HepG2 (cell line): ENCODE measurements around the gene TRANK1. TPM values are rescaled to one million over a fixed set of nuclear protein-coding genes. Genes with fewer than 3 reads are reported as not detected.

Source experiments
- ATAC-seq: fragments of 200-7000 bp; cut with Tn5 transposase; 3 replicates; pipeline ENCODE4 v1.9.1; 2020; ENCODE audit warnings: mild to moderate bottlenecking, moderate library complexity
- BruUV-seq: library from RNA; stranded (reverse); fragments of 400-500 nt; replicated peaks from 2 replicates; lab custom pipeline; 2021; lab: Mats Ljungman, UMichigan
- CTCF ChIA-PET: fragments of 300-600 bp; formaldehyde crosslinking; extraction: SDS; loops from one replicate; lab custom pipeline; 2021; ENCODE audit warnings: low total read pairs, inconsistent platforms, low intra/inter-chr PET ratio; lab: Yijun Ruan, JAX
- POLR2A ChIA-PET: fragments of 350-600 bp; sonication (Branson Sonifier 250); formaldehyde crosslinking; loops from one replicate; lab custom pipeline; 2020; ENCODE audit warnings: antibody characterized with exemption, inconsistent platforms; lab: Yijun Ruan, JAX
- DNase-seq: peaks from one replicate; pipeline ENCODE4 v3.0.0-alpha.2; 2015; ENCODE audit warnings: low spot score
- FAIRE-seq: peaks from 3 replicates; lab custom pipeline; 2011; peaks lifted over from hg19 to GRCh38; lab: Jason Lieb, UNC
- H2AFZ ChIP-seq: one replicate; pipeline ENCODE4 v1.6.1; 2011; ENCODE audit warnings: low read length, inconsistent platforms
- H3K27ac ChIP-seq: fragments of 300-600 bp; 3 replicates; pipeline ENCODE4 v1.8.0; 2011; ENCODE audit warnings: mixed run types, mild to moderate bottlenecking, mixed read lengths, low read length, inconsistent platforms; ENCODE audit not compliant: insufficient read depth; ENCODE audit errors: extremely low read length
- H3K27me3 ChIP-seq, 2 experiments: fragments of 200-600 bp in 1 of 2; 2 replicates in 1 of 2; 3 replicates in 1 of 2; pipeline versions ENCODE4 v1.6.0 to v1.8.0; 2011; ENCODE audit warnings: low read length in 2 of 2, mild to moderate bottlenecking in 2 of 2, moderate library complexity in 2 of 2, inconsistent platforms in 1 of 2; ENCODE audit not compliant: insufficient read depth in 2 of 2, control insufficient read depth in 1 of 2
- H3K36me3 ChIP-seq, 2 experiments: fragments of 200-600 bp in 1 of 2; replicated peaks in 1 of 2; 2 replicates in 1 of 2; 3 replicates in 1 of 2; pipeline versions ENCODE4 v1.5.1 to v1.8.0; 2011; ENCODE audit warnings: low read length in 2 of 2, inconsistent platforms in 1 of 2; ENCODE audit not compliant: insufficient read depth in 2 of 2, control insufficient read depth in 1 of 2
- H3K4me1 ChIP-seq: 2 replicates; pipeline ENCODE4 v1.5.1; 2012; ENCODE audit warnings: low read length, inconsistent platforms; ENCODE audit not compliant: insufficient read depth
- H3K4me2 ChIP-seq: 2 replicates; pipeline ENCODE4 v1.6.0; 2011; ENCODE audit warnings: low read depth, low read length, inconsistent platforms
- H3K4me3 ChIP-seq, 3 experiments: fragments of 200-600 bp in 1 of 3; sonication (generic), shearing (Covaris generic) in 1 of 3; replicated peaks in 1 of 3; 2 replicates each; pipeline ENCODE4 v1.5.1; 2011 to 2016; ENCODE audit warnings: low read length in 3 of 3, inconsistent platforms in 2 of 3, low read depth in 2 of 3, mild to moderate bottlenecking in 2 of 3, control low read depth in 1 of 3, mixed read lengths in 1 of 3; ENCODE audit not compliant: insufficient read depth in 1 of 3
- H3K79me2 ChIP-seq: one replicate; pipeline ENCODE4 v1.6.1; 2011; ENCODE audit warnings: low read length, inconsistent platforms; ENCODE audit not compliant: insufficient read depth
- H3K9ac ChIP-seq: 2 replicates; pipeline ENCODE4 v1.6.0; 2011; ENCODE audit warnings: mild to moderate bottlenecking, low read depth, low read length, inconsistent platforms; ENCODE audit not compliant: insufficient read depth
- H3K9me3 ChIP-seq: 2 replicates; pipeline ENCODE4 v1.5.1; 2012; ENCODE audit warnings: mild to moderate bottlenecking, low read length
- H4K20me1 ChIP-seq: 2 replicates; pipeline ENCODE4 v1.6.0; 2011; ENCODE audit warnings: inconsistent platforms, mild to moderate bottlenecking, low read length, moderate library complexity; ENCODE audit not compliant: insufficient read depth
- BHLHE40 ChIP-seq: IDR thresholded peaks from 2 replicates; pipeline ENCODE4 v1.6.1; 2011; ENCODE audit warnings: low read length, improper control_type of control experiment
- CCAR2 ChIP-seq: fragments of 200-400 bp; formaldehyde crosslinking; optimal IDR thresholded peaks from 2 replicates; pipeline ENCODE3; 2018; ENCODE audit warnings: low read depth, mild to moderate bottlenecking, low read length, moderate library complexity
- DR1 ChIP-seq: sonication (generic); formaldehyde crosslinking; IDR thresholded peaks from 2 replicates; pipeline ENCODE4 v1.8.0; 2021; ENCODE audit warnings: mild to moderate bottlenecking, missing genetic modification reagents, inconsistent platforms
- GFI1 ChIP-seq: sonication (generic); formaldehyde crosslinking; IDR thresholded peaks from 2 replicates; pipeline ENCODE4 v1.5.0; 2020; ENCODE audit warnings: missing genetic modification reagents, mild to moderate bottlenecking, borderline replicate concordance
- HES4 ChIP-seq: sonication (generic); formaldehyde crosslinking; IDR thresholded peaks from 2 replicates; pipeline ENCODE4 v1.9.0; 2021; ENCODE audit warnings: mild to moderate bottlenecking, missing genetic modification reagents, borderline replicate concordance
- HNF4A ChIP-seq: sonication (generic); formaldehyde crosslinking; IDR thresholded peaks from 2 replicates; pipeline ENCODE4 v1.4.0; 2020; ENCODE audit warnings: missing genetic modification reagents
- MAFG ChIP-seq: sonication (generic); formaldehyde crosslinking; IDR thresholded peaks from 2 replicates; pipeline ENCODE4 v1.5.1; 2020; ENCODE audit warnings: mild to moderate bottlenecking, missing genetic modification reagents
- PRMT3 ChIP-seq: sonication (generic); formaldehyde crosslinking; IDR thresholded peaks from 2 replicates; pipeline ENCODE4 v1.8.1; 2022; ENCODE audit warnings: low read depth, mild to moderate bottlenecking, moderate library complexity, missing genetic modification reagents, borderline replicate concordance
- RBAK ChIP-seq: sonication (generic); formaldehyde crosslinking; IDR thresholded peaks from 2 replicates; pipeline ENCODE4 v1.5.1; 2020; ENCODE audit warnings: mild to moderate bottlenecking, missing genetic modification reagents
- SALL1 ChIP-seq: sonication (generic); formaldehyde crosslinking; IDR thresholded peaks from 2 replicates; pipeline ENCODE4 v1.8.0; 2022; ENCODE audit warnings: mild to moderate bottlenecking, missing genetic modification reagents
- TMF1 ChIP-seq: sonication (generic); formaldehyde crosslinking; IDR thresholded peaks from 2 replicates; pipeline ENCODE4 v1.8.1; 2022; ENCODE audit warnings: low read depth, missing genetic modification reagents
- ZFAT ChIP-seq: sonication (generic); formaldehyde crosslinking; conservative IDR thresholded peaks from 2 replicates; pipeline ENCODE4 v1.8.1; 2023; ENCODE audit warnings: missing genetic modification reagents, inconsistent platforms
- ZNF501 ChIP-seq: sonication (generic); formaldehyde crosslinking; IDR thresholded peaks from 2 replicates; pipeline ENCODE4 v1.5.1; 2020; ENCODE audit warnings: mild to moderate bottlenecking, moderate library complexity, missing genetic modification reagents
- ZNF510 ChIP-seq: sonication (generic); formaldehyde crosslinking; IDR thresholded peaks from 2 replicates; pipeline ENCODE4 v1.4.0; 2020; ENCODE audit warnings: low read depth, mild to moderate bottlenecking, missing genetic modification reagents
- ZNF891 ChIP-seq: sonication (generic); formaldehyde crosslinking; IDR thresholded peaks from 2 replicates; pipeline ENCODE4 v1.5.0; 2020; ENCODE audit warnings: mild to moderate bottlenecking, missing genetic modification reagents
- WGBS: methylation state at CpG from one replicate; pipeline ENCODE4 v1.1.6; 2017; ENCODE audit warnings: low lambda C conversion rate; 5-methylcytosine and 5-hydroxymethylcytosine counted together
- in situ Hi-C: cut with HindIII; loops from 2 replicates; pipeline ENCODE4 v1.10.0; 2017; ENCODE audit warnings: low pct_unique_long_range_greater_than_20kb; ENCODE audit not compliant: extremely low pct_ligation_motif_present
- intact Hi-C: fragments of 100-400 bp; cut with micrococcal nuclease; formaldehyde crosslinking; loops from one replicate; pipeline ENCODE4 v1.10.0; 2022; ENCODE audit not compliant: unreplicated experiment
- polyA plus RNA-seq, 8 experiments: library from polyadenylated mRNA; depleted of rRNA in 3 of 8; stranded (reverse) in 7 of 8; unstranded in 1 of 8; fragments of >200 nt; fragmentation: Illumina TruSeq in 4 of 8; extraction: Trizol in 4 of 8; gene quantifications; 2 replicates each; pipeline versions ENCODE4 v1.2.1 to v1.2.3, GENCODE V29; 2011 to 2016; ENCODE audit warnings: low read depth in 4 of 8, missing spikeins in 1 of 8, mixed read lengths in 1 of 8; ENCODE audit not compliant: insufficient read depth in 1 of 8
- total RNA-seq, 5 experiments: library from RNA; depleted of rRNA; stranded (reverse); fragments of >200 nt; fragmentation: Illumina TruSeq; extraction: Trizol; gene quantifications; 2 replicates each; pipeline ENCODE4 v1.2.3, GENCODE V29; 2016; ENCODE audit warnings: low read depth in 1 of 5
- TF ChIP-seq, protein P1 (sequence below): sonication (generic); IDR thresholded peaks from 2 replicates; pipeline ENCODE4 v1.6.1; 2016; ENCODE audit warnings: low read depth, borderline replicate concordance
- TF ChIP-seq, protein P2 (sequence below): conservative IDR thresholded peaks from 2 replicates; pipeline ENCODE4 v1.6.1; 2018; ENCODE audit warnings: missing genetic modification reagents

The TRANK1 gene
- total and polyA plus RNA-seq, 2 of the 13 experiments (the other 11 are each of a cell fraction or from before 2014, with no cell fraction given) = 0.13 to 0.32 TPM

DNA sequence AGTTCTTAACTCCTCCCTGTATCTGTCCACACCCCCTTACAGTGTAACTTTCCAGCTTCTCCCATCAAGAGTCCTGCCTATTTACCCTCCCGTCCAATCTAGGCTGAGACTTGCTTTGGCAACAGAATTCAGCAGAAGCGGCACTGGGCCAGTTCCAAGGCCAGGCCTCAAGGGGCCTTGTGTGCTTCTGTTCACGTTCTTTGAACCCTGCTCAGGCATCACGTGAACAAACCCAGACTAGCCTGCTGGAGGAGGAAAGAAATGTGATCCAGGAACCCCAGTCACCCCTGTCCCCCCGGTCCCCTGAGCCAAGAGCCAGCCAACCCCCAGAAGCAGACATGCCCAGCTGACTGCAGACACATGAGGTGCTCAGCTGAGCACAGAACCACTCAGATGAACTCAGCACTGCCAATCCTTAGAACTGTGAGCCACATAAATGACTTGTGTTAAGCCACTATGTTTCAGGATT, 104.4 kb downstream of the TRANK1 start (continued):
- no peak for TF ChIP-seq CCAR2
- TF ChIP-seq, protein P1, sequence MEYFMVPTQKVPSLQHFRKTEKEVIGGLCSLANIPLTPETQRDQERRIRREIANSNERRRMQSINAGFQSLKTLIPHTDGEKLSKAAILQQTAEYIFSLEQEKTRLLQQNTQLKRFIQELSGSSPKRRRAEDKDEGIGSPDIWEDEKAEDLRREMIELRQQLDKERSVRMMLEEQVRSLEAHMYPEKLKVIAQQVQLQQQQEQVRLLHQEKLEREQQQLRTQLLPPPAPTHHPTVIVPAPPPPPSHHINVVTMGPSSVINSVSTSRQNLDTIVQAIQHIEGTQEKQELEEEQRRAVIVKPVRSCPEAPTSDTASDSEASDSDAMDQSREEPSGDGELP = peak; percentile 43; the same call in 1 of the 2 replicates
- TF ChIP-seq HNF4A = peak; percentile 65
- TF ChIP-seq GFI1 (CRISPR knock-in tag) = no peak
- TF ChIP-seq RBAK (CRISPR knock-in tag) = no peak
- peak; percentile 19; the same call in 1 of the 2 replicates for TF ChIP-seq SALL1
- TF ChIP-seq ZNF891 (CRISPR knock-in tag) = no peak
- TF ChIP-seq MAFG (CRISPR knock-in tag) = no peak
- no peak for TF ChIP-seq ZNF510 (CRISPR knock-in tag)
- no peak for TF ChIP-seq ZNF501 (CRISPR knock-in tag)
- TF ChIP-seq HES4 (CRISPR knock-in tag) = no peak
- TF ChIP-seq BHLHE40 = 0 out of 2 replicates have a peak, but pooled peaks have one; percentile 32

DNA sequence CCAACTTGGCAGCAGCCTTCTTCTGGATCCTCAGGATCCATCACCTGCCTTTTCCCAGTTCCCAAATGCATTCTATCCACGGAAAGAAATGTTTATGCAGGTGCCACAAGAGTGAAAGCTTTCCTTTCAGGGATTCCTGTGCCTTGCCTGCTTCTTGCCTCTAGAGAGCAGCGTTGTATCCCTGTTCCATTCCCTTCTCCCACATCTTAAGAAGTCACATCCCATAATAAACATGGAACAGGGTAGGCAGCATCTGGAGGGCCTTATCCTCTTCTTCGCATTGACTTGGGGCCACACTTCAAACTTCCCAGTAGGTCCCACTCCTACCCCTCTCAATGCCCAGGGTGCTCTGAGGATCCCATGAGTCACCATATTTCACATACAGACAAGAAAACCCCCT, 107.8 kb downstream of the TRANK1 start:
- Histone ChIP-seq H3K4me1 (peaks cover 10% of the 10 kb centered on the region), H2AFZ (no peak overlapping the region), H3K27ac (no peak overlapping the region), H3K9me3 (peaks cover 9% of the 10 kb centered on the region; the same call in 1 of the 2 replicates), H4K20me1 (no peaks in the 10 kb centered on the region), H3K36me3 (no peaks in the 10 kb centered on the region)
- ATAC-seq (no peak), DNase-seq (no peak)
- 40% methylated on average over 3 of the region's 3 CpGs for WGBS
- intact Hi-C loops = no loop called here
- TF ChIP-seq PRMT3 (CRISPR knock-in tag) (no peak), ZFAT (CRISPR knock-in tag) (no peak), TMF1 (CRISPR knock-in tag) (no peak), DR1 (CRISPR knock-in tag) (no peak)
- TF ChIP-seq, protein P2, sequence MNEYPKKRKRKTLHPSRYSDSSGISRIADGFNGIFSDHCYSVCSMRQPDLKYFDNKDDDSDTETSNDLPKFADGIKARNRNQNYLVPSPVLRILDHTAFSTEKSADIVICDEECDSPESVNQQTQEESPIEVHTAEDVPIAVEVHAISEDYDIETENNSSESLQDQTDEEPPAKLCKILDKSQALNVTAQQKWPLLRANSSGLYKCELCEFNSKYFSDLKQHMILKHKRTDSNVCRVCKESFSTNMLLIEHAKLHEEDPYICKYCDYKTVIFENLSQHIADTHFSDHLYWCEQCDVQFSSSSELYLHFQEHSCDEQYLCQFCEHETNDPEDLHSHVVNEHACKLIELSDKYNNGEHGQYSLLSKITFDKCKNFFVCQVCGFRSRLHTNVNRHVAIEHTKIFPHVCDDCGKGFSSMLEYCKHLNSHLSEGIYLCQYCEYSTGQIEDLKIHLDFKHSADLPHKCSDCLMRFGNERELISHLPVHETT (CRISPR knock-in tag) = no peak
- TF ChIP-seq, all 625 proteins: peak for 0
- H3K27me3 ChIP-seq = no peaks in the 10 kb centered on the region
- H3K9ac ChIP-seq = no peak overlapping the region
- ChIA-PET CTCF (no interaction called here), POLR2A (no interaction called here)
- no peaks in the 10 kb centered on the region for H3K79me2 ChIP-seq
- no peak for FAIRE-seq
- H3K4me3 ChIP-seq = no peak overlapping the region
- H3K4me2 ChIP-seq = no peak overlapping the region
- in situ Hi-C loops = no loop called here
- BruUV-seq = no TSS peak
